COLO829 (cell line): ENCODE measurements around the gene ANKRD11.
"Not testable (repeated sequence)": the region's sequence is repeated elsewhere in the genome, so short reads cannot be mapped to it uniquely, and the experiment has no call there.

Experiments
- DNase-seq: peaks from one replicate; pipeline ENCODE4 v3.0.0; 2012; ENCODE audit warnings: low spot score

Gene ANKRD11

DNA sequence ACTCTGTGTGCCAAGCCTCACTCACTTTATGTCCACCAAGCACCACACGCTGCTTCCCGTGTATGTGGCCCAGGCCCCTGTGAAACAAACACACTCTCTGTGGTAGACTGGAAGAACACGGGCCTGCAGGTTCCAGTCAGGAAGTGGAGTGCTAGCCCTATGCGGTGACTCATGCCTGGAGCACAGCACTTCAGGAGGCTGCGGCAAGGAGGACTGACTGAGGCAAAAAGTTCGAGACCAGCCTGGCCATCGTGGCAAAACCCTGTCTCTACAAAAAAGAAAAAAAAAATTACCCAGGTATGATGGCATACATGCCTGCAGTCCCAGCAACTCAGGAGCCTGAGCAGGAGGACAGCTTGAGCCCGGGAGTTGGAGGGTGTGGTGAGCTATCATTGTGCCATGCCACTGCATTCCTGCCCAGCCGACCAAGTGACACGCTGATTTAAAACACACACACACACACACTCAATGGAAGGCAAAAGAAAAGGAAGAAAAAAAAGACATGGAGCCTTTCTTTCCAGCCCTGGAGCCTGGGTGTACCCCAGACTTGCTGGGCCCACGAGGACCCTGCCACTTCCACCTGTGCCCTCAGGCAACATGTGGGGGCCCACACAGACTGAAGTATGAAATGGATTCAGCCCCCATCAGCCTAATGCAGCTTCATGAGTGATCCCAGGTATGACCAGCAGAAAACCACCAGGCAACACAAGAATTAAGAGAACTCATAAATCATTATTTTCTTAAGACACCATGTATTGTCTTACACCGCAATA is 126.6 kb downstream of the ANKRD11 start:
- peak; percentile 60 for DNase-seq

DNA sequence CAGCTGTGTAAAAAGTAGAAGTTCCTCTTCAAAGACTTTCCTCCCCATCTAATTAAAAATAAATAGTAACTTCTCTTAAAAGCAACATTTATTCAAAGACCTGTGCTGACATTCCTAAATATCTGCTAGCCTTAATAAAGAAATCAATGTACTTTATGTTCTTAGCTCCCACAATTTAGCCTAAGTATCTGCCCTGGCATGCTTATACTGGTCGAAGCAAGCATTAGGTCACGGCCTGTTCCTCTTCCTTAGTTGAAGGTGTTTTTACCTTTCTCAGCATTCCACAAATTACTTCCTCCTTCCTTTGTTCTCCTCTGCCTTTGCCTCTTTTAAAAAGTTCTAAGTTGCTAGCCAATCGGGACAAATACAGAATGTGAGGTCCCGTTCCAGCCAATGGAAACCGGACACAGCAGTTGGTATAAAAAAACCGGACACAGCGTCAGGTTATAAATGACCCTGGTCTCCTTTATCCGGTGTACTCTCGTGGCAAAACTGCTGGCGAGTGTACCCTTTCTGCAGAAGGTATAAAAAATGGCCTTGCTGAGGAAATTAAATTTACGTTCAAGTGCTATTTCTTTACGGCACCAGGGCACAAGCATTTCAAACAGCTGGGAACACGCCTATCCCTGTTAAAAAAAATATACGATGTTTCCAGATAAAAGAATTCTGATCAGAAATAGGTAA is 127.7 kb downstream of the ANKRD11 start:
- DNase-seq = not testable (repeated sequence)

DNA sequence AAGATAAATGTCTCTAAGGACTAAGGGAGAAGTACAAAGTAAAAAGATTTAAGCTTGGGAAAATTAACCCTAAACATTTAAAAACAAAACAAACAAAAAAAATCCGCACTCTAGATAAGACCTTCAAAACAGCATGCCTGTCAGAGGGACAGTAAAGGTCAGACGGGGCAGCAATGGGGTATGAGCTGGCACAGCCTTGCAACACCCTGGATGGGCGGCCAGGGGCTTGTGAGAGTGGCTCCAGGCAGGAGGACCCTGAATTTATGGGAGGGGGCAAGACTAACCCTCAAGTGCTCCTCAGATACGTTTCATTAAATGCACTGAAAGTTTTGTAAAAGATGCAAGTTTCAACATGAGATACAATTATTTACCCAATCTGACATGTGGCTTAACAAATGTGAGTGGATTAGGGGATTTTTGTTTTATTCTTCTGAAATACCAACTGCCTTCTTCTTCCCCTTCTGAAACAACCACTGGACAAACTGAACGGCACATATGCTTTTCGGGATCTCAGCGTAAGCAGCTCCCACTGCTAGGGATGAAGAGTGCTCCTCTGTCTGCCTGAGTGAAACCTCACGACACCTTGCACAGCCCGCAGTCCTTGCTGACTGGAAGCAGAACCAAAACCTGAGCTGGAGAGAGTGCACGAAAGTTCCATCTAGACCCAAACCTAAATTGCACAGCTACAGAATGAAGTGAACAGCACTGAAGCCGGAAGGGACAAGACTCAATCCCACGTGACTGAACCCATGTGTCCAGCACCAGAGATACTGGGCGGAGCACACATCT is 128.4 kb downstream of the ANKRD11 start:
- no peak for DNase-seq

DNA sequence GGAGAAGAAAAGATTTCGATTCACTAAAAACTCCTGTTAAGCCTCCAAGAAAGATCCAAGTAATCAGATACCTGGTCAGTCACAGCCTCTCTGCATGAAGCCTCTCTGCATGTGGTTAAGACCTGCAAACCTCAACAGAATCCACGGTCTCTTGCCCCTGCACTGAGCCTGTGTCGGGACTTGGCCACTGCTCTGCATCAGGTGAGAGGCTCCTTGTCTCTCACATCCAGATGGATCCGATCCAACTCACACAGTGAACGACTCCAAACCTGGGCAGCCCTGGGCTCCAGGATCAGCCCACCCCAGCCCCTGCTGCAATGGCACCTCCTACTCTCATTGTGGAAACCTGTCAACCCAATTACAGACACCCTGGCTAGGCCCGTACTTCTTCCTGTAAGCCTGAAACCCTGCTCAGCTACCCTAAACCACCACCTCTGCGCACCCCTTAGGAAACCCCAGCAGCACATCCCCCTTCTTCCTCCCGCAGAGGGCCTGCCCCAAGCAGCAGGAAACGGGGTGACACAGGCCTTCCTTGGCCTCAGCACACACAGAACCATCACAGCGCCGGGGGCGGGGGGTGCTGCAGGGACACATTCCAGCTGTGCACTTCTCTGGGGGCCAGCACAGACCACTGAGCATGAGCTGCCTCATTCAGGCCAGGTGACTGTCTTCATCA is 129.5 kb downstream of the ANKRD11 start:
- DNase-seq = no peak

DNA sequence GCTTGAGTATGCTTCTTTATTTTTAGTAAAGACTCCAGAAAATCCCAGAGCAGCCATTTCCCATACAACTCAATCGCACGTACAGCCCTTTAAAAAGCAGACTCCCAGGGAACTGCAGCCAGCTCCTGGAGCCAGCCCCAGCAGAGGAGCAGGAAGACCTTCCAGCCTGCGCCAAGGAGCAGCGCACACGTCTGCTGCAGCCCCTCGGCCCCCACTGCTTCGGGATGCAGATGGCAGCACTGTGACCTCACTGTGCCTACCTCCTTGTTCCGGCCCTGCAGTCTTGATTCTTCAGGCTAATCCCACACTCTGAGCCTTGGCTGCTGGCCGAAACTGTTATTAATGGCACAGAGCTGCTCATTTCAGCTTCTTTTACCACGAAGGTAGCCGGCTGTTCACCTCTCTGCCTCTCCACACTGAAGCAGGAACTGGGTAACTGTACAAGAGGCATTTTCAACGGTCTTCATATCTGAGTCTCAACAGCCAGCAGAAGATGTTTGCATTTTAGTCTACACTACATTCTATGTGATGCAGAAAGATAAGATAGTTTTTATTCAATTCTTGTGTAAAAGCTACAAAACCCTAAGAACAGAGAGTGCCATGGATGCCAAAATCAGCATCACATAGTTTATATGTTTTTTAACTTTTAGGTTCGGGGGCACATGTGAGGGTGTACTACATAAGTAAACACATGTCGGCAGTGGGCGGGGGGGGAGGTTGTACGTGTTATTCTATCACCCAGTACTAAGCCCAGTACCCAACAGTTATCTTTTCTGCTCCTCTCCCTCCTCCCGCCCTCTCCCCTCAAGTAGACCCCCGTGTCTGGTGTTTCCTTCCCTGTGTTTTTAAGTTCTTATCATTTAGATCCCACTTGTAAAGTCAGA is 130.9 kb downstream of the ANKRD11 start:
- DNase-seq = no peak

DNA sequence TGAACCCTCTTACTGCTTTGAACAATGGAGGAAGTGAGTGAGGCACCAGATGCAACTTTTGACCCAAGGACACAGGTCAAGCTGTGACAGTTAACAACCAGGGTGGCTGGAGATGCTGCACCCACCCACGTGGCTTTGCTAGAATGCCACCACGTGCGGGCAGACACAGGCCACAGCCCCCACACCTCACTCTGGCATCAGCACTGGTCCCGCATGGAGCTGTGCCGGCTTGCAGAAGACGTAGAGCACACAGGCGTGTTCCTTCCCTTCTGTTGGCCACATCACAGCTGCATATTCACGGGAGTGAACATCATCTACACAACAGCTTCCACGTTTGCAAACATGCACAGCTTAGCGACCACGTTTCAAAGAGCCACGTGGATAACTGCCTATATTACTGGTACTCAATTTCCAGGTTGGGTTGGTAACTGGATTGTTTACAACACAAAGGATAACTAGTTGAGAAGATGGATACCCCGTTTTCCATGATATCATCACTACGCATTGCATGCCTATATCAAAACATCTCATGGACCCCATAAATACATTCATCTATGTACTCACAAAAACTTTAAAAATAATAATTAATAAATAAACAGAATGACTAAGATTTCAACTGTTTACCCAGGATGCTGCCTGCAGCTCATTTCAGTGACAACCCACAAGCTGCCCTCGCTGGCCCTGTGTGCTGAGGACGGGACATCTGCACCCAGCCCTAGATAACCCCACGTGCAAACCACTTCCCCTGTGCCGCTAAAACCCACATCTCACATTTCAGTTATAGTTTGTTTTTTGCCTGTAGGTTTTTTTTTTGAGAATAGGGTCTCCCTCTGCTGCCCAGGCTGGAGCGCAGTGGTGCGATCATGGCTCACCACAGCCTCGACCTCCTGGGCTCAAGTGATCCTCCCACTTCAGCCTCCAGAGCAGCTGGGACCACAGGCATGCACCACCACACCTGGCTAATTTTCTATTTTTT is 132.0 kb downstream of the ANKRD11 start:
- DNase-seq = no peak

DNA sequence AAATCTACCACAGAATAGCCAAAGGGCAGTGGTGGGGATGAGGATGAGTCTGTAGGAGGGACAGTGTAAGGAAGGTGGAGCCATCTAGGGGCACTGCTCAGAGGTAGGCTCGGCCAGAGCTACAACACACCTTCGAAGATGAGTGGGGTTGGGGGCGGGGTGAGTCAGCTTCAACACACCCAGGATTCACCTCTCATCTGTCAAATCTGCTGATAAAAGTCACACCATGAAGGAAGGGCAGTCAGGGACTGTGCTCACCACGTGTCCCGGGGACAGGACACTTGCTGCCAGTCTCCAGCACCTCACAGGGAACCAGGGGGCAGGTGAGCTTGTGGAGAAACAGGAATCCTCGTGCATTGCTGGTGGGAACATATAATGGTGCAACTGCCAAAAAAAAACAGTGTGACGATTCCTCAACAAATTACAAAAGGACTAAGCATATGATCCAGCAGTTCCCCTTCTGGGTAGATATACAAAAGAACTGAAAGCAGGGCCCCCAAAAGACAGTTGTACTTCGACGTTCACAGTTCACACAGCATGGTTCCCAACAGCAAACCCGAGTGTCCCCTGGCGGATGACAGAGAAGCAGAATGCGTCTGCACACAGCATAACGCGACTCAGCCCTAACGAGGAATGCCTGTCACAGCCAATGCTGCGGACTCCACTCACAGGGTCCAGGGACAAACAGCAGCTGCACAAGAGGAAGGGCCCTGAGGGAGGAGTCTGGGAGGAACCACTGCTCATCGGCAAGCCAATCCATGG is 133.1 kb downstream of the ANKRD11 start:
- no peak for DNase-seq

DNA sequence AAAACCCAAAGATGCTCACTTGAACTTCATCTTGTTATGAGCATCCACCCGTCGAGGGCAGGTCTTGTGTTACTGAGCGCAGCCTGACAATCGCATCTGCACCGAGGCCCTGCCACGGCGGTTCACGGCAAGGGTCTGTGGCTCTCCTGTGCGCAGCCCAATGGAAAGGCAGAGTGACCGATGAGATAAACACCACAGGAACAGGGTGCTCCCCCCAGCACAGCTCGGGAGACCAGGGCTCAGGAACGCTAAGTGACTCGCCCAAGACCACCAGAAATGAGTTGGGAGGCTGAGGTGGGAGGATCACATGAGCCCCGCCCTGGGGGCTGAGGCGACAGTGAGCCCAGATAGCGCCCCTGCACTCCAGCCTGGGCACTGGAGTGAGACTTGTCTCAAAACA is 134.7 kb downstream of the ANKRD11 start:
- DNase-seq = no peak

DNA sequence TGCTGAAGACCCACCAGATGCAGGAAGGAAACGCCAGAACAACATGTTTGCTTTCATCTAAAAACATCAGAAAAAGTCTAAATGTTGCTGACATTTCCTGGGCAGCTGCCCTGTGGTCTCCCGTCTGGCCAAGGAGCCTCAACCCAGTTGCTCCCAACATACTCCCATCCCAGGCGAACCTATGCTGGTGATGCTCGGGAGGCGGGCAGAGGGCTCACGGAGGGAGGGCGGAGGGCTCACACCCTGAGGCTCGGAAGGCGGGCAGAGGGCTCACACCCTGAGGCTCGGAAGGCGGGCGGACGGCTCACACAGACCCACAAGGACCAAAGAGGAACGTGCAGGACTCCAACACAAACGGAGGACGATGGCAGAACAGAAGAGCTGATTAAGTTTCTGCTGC is 135.4 kb downstream of the ANKRD11 start:
- DNase-seq = no peak

DNA sequence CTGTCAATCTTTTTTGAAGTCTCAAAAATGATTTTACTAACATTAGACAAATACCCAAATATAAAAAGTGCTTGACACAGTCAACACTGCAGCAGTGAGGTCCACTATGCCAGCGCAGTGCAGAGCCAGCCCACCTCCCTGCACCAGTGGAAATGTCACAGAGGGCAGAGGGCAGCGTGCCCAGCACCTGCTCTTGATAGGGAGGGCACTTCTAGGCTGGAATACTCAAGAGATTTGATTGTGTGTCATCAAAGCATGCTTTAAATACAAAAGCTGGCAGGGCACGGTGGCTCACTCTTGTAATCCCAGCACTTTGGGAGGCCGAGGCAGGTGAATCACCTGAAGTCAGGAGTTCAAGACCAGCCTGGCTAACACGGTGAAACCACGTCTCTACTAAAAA is 136.0 kb downstream of the ANKRD11 start:
- DNase-seq = no peak

DNA sequence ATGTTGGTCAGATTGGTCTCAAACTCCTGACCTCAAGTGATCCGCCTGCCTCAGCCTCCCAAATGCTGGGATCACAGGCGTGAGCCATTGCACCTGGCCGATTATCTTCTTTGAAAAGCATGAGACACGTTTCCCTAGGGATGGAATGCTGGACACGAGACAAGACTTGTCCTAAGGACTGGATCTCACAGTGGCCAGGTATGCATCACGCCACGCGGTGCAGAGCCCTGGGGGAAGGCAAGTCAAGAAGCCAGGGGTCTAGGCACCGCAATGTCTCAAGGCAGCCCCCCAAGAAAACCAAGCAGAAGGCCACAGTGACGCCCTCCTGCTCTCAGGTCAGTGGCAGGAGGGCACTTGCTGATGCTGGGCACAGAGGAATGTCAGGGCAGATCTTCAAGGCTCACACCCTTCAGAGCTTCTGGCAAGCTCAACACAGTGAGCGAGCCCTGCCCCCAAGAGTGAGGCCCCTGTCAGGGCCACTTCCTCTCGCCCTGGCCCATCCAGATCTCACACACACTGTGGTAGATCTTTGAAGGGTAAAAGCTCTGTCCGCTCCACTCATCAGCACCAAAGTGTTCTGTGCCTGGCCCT is 138.2 kb downstream of the ANKRD11 start:
- no peak for DNase-seq

DNA sequence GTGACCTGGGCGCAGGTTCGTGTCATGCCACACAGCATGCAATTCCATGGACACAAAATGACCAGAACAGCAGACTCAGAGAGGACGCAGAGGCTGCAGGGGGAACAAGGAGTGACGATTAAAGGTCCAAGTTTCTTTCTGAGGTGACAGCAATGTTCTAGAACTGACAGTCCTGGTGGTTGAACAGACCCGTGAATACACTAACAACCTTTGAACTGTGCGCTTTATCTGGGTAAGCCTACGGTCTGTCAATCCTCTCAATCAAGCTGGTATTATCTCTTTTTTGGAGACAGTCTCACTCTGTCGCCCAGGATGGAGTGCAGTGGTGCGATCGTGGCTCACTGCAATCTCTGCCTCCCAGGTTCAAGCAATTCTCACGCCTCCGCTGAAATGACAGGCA is 138.7 kb downstream of the ANKRD11 start:
- DNase-seq = no peak

DNA sequence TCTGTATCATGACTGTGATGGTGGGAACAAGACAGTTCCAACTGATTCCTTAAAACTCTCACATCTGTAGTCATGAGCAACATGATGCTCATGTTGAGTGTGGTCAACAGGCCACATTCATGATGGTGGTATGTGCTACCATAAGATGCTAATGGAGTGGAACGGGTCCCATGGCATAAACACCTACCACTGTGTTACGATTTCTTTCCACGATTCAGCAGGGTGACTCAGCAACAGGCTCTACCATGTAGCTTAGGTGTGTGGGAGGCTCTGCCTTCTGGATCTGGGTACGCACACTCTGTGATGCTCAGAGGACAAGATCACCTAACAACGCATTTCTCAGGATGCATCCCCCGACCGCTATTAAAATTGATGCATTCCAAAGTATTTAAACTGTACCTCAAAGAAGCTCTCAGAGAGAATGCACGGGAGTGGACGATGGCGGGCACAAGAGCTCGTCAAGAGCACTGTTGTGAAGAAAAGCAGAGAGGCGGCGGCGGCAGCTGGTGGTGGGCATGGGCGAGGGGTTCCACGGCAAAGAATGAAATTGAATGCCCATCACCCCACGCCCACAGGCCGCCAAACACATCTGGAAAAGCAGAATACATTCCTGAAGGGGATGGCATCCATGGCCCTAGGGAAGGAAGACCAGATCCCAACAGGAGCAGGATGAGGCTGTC is 139.5 kb downstream of the ANKRD11 start:
- DNase-seq = no peak

DNA sequence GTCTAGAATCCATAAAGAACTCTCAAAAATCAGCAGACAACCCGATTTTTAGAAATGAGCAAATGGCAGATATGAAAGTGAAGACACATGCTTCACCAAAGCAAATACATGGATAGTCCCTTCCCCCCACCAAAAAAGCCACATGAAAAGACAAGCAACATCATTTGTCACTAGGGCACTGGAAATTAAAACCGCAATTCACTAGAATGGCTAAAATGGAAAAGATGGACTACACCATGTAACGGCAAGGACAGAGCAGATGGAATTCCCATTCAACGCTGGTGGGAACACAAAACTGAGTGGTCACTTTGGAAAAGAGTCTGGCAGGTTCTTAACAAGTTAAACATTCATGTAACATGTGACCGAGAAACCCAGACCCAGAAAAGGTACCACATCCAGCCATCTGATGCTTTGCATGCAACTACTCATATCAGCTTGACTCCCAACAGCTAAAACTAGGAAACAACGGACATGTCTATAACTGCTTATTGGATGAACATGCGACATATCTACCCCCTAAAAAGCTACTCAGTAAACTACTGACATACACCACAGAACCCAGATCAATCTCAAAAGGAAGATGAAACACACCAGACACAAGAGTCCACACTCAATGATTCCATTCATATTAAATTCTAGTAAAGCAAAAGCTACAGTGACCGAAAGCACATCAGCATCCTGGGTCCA is 140.3 kb downstream of the ANKRD11 start:
- no peak for DNase-seq

DNA sequence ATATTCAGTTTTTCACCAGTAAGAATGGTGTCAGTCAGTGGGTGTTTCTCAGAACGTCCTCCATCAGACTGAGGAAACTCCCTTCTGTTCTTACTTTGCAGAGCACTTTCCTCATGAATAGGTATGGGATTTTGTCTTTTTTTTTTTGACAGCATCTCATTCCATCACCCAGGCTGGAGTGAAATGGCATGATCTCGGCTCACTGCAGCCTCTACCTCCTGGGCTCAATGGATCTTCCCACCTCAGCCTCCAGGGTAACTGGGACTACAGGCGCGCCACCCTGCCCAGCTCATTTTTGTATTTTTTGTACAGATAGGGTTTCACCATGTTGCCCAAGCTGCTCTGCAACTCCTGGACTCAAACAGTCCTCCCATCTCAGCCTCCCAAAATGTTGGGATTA is 142.6 kb downstream of the ANKRD11 start:
- no peak for DNase-seq

DNA sequence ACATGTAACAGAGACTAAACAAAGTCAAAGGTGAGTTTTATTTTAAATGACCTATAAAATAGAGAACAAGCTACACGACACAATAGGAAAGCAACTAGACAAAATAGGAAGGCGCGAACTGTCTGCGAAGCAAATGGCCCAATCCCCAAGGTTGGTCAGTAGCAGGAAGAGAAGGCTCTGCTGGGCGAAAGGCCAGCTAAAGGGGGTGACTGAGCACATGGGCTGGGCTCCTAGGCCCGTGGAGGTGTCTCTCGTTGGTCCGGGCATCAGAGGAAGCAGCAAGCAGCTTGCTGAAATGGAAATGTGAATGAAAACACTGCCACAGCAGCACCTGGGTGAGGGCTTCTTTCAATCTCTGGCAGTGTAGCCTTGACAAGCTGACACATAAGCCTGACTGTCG is 143.5 kb downstream of the ANKRD11 start:
- no peak for DNase-seq

DNA sequence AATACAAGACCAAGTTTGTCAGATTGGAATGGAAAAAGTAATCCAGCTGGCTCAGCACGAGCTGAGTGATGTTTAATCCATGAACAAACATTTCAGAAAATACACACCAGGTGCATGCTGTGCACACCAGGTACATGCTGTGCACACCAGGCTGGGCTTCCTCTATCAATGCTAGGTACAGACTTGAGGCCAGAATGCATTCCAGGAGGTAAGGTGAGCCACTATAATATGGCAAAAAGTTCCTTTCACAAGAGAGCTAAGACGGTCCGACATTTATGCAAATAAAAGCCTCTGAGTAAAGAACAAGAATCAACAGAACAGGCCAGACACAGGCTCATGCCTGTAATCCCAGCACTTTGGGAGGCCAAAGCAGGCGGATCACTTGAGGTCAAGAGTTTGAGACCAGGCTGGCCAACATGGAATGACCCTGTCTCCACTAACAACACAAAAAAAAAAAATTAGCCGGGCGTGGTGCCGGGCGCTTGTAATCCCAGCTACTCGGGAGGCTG is 144.7 kb downstream of the ANKRD11 start:
- no peak for DNase-seq
